GM19324 (cell line): ENCODE data around the gene CACNA1G.

Experiments
- ATAC-seq: cut with Tn5 transposase; IDR thresholded peaks from one replicate; pipeline ENCODE4 v1.9.1; 2021; ENCODE audit warnings: mild to moderate bottlenecking, moderate library complexity; ENCODE audit not compliant: unreplicated experiment, low FRiP score

CACNA1G gene

DNA sequence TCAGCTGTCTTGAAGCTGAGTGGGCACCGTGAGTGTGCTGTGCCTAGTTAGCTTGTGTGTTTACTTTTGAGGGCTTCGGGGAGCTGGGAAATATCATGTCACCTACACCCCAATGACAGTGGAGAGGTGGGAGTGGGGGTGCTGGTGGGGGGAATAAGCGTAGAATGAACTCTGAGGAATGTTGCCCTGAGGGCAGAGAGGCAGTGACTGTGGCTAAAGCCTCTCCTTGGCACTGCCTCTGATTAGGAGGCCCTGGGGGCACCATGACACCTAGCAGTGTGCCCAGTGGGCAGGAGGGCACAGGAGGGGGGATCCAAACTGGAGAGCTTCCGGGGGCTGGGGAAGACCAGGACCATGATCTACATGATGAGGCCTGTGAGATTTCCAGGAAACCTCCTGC lies 24.8 kb downstream of the CACNA1G start:
- no peak for ATAC-seq

DNA sequence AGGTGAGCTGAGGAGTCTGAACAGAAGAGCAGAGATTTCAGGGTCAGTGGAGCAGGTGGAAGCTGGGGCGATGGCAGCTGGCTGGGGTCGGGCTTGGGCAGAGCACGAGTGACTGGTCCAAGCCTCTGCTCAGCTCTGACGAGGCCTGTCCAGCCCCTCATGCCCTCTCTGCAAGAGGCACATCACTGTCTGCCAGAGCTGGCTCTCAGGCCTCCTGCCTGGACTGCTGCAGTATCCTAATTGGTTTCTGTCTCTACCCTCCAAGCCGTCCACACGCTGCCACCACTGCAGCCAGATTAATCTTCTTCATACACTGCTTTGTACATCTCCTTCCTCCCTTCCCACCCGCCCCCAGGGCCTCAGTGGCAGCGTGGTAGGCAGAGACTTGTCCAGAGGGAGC lies 25.4 kb downstream of the CACNA1G start:
- ATAC-seq, result no peak

DNA sequence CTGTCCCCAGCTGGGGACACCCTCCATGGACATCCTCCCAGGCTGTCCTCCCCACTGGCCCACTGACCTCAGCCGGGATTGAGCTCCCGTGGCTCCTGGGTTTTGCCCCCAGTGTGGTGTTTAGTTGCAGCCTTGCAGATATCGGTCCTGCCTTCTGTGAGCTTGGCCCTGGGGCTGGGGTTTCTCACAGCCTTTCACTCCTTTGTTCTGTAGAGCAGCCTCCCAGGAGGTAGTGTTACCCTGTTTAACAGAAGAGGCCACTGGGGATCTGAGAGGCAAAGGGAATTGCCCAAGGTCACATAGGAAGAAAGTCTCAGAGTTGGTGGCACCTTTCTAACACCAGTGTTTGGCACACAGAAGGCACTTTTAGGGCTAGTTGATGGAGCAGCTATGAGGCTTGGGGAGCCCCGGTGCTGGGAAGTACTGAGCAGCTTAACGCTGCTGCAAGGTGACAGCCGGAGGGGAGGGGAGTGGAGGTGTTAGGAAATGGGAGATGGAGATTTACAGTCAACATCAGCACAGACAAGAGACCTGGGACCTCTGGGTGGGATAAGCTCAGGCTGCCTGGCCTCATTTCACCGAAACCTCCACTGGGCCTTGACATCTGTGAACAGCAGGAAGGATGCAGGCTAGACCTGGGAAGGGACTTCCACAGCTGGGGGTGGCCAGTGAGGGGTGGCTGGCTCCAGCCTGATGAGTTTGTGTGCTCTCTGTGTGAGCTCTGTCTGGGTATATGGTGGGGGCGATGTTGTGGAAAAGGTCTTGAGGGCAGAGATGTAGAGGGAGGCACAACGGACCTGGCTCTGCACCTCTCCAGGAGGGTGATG lies 26.1 kb downstream of the CACNA1G start:
- ATAC-seq, result no peak

DNA sequence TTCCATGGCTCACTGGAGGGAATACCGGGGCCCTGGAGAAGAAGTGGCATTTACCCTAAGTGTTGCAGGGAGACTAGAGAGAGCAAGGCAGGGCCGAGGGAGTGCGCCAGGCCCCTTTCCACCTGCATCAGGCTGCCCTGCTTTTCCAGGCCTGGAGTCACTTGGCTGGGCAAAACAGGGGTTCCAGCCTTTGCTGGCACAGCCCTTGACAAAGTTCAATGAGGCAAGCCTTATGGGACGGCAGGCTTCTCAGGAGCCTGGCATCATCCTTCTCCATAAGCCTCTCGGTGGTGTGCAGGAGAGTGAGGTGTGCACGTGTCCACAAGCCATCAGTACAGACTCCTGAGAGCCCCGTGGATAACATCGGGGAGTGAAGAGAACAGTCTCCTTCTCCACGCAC lies 27.1 kb downstream of the CACNA1G start:
- no peak for ATAC-seq

DNA sequence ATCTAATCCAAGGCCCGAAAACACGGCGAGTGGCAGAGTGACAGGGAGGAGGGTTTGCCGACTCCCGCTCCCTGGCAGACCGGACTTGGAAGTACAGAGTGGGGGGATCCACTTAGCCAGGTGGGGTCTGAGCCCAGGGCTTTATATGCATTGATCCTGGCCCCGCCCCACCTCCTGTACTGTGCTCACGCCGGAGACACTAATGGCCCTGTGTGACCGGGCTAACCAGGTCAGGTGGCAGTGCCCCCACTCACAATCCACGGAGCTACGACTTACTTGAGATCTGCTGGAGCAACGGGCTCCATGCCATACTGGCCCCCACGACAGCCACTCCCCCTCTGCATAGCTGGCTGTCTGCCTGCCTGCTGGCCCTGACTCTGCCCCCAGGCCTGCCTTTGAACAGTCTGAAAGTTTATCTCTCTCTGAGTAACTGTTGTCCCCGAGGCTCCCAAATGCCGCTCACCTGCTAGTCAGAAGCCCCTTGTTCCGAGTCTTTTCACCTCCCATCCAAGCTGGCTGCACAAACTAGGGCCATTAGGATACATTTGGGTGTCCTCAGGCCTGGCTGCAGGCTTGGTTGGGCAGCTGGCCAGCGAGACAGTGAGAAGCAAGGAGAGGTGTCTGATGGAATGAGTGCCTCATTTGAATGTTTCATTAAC lies 28.0 kb downstream of the CACNA1G start:
- no peak for ATAC-seq

DNA sequence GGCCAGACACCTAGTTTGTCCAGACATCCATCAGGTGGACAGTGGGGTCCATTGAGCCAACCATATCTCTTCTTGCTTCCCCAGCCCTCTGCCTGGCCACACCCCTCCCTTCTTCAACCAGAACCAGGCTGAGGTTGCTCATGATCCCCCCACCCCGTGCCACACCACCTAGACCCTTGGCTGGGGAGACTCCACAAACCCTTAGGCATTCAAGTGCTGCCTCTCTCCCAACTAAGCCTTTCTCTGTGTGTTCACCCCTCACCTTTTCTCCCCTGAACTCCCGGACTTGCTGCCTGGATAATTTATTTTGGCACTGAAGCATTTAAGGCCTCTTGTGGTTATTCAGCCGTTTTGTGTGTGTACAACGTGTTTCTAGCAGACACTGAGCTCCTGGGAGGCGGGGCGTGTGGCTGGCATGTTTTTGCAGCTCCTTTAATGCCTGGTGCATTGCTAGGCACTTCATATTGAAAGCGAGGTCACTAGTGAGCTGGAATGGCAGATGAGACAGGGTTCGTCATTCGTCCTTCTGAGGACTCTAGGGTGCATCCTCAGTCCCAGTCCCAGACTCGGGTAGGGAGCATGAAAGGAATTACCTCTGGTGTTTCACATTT lies 28.7 kb downstream of the CACNA1G start:
- ATAC-seq, result no peak

DNA sequence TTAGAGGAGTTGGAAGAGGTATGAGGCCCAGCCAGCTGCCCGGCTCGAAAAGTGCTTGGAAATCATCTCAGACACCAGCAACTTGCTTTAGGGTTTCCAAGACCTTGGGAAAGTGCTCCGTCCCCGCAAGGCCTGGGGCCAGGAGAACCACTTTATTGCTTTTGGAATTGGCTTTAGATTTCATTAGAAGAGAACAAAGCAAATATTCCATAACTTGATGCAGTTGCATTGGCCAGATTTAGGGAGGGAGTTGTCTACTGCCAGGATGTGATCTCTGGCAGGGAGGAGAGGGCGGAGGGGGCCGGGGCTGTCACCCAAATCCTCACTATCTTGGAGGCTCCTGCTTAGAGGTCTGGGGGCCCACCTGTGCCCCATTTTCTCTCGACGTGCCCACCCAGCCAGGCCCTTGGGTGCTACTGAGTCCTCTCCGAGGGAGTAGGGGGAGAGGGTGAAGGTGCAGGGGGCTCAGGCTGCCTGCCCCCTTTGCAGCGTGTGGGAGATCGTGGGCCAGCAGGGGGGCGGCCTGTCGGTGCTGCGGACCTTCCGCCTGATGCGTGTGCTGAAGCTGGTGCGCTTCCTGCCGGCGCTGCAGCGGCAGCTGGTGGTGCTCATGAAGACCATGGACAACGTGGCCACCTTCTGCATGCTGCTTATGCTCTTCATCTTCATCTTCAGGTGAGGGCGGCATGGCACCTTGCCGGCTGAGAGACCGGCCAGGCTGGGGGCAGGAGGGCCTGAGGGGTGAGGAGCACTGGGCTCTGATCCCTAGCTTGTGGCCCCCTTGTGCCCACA lies 30.6 kb downstream of the CACNA1G start:
- no peak for ATAC-seq

DNA sequence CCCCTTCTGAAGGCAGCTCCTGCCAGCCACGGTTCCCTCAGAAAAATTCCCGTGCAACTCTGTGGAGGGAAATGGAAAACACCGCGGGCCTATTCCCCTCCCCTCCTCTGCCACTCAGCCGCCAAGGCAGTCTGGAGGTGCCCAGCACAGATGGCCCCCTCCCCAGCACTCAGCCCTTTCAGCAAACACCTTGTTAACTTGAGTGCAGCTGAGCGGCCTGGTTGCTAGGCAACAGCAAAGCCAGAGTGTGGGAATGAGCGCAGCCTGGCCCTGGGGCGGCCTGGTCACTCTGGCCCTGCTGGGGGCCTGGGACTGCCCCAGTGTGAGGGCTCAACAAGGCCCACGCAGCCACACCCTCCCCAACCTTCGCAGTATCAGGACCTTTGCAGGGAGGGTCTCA lies 32.8 kb downstream of the CACNA1G start:
- ATAC-seq, result no peak

DNA sequence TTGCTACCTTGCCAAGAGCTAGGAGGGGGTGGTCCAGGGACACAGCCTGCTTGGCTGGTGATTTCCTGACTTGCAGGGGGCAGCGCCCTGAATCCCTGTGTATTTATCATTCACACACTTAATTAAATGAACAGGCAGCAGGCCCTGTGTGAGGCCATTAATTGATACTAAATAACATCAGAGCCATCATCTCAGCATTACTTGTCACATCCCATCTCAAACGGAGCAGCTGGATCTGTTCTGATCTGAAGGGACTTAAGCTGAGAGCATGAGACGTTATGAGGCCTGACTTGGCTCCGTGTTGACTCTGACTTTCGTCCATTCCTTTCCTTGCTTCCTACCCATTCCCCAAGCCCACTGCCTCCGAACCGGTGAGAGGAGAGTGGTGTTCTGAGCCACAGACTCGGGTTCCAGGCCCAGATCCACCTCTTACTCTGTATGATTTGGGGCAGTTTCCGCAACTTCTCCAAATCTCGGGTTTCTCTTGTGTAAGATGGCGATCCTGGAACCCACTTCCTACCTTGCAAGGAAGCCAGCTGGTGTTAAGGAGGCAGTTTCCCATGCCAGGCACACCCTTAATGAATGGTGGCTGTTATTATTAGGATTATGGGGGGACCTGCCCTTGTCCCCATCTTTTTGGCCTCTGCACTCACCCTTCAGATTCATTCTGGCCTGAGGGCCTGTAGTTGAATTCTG lies 33.8 kb downstream of the CACNA1G start:
- no peak for ATAC-seq

DNA sequence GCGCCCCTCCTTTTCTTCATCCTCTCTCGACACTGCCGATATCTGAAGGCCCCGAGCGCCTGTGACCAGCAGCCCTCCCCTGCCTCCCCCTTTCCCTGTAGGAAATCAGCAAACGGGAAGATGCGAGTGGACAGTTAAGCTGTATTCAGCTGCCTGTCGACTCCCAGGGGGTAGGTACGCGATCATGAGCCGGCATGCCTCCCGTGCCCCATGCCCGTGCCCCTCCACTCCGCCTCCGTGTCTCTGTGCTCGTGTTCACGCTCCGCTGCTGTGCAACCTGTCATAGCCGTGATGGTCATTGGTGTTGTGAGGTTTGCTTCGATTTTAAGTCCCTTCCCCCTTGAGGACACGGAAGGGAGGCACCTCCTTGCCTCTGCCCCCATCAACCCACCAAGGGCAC lies 34.4 kb downstream of the CACNA1G start:
- no peak for ATAC-seq

DNA sequence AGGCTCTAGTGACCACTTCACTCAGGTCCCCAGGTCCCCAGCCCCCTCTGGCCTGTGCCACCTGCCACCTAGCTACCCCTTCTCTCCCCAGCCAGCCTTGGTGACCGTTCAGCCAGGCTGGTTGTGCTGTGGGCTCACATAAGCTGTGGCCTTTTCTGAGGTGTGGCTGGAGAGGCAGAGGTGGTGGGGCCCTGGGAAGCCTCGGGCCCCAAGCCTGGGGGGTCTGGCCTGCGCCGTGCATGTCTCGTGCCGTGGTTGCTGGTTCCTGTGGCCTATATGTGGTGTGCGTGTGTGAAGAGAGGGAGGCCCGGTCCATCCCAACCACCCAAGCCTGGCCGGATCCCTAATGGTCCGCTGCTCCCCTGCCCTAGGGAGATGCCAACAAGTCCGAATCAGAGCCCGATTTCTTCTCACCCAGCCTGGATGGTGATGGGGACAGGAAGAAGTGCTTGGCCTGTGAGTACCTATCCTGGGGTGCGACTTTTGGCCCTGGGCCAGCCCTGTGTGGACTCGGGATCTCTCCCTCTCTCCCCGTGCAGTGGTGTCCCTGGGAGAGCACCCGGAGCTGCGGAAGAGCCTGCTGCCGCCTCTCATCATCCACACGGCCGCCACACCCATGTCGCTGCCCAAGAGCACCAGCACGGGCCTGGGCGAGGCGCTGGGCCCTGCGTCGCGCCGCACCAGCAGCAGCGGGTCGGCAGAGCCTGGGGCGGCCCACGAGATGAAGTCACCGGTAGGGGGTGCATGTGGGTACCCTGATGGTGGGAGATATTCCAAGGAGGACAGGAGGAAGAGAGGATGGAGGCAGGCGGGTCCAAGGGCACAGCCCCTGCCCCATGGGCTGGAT lies 35.9 kb downstream of the CACNA1G start:
- ATAC-seq, result no peak

DNA sequence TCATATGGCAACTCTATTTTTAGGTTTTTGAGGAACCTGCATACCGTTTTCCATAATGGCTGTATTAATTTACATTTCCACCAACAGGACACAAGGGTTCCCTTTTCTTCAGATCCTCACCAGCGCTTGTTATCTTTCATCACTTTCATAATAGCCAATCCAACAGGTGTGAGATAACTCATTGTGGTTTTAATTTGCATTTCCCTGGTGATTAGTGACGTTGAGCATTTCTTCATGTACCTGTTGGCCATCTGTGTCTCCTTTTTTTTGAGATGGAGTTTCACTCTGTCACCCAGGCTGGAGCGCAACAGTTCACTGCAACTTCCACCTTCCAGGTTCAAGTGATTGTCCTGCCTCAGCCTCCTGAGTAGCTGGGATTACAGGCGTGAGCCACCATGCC lies 38.0 kb downstream of the CACNA1G start:
- ATAC-seq, result no peak

DNA sequence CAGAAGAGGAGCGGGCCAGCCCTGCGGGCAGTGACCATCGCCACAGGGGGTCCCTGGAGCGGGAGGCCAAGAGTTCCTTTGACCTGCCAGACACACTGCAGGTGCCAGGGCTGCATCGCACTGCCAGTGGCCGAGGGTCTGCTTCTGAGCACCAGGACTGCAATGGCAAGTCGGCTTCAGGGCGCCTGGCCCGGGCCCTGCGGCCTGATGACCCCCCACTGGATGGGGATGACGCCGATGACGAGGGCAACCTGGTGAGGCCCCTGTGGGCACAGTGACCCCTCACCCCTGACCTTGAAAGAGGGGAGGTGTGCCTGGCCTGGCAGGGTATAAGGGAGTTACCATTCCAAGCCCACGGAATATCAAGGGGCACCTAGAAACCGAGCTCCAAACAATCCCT lies 39.1 kb downstream of the CACNA1G start:
- no peak for ATAC-seq

DNA sequence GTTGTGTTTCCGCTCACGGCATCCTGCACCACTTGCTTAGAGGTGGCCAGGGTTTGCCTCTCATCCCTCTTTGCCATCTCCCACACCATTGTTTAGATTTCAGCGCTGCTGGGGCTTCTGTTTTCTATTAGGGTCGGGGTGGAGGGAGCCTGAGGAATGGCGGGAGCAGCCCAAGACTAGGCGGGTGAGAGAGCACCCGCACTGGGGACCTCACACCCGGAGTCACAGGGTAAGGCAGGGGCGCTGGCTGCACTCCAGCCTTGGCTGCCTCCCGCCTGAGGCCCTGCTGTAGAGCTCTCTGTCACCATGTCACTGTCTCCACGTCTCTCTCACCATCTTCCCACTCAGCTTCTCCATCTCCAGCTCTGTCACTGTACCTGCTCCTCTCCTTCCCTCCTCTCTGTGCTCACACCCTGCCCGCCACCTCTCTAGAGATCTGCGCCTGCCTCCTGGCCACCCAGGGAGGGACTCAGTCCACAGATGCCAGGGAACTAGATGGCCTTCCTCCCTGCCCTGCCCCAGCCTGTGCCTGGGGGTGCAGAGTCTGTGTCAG lies 41.4 kb downstream of the CACNA1G start:
- no peak for ATAC-seq

DNA sequence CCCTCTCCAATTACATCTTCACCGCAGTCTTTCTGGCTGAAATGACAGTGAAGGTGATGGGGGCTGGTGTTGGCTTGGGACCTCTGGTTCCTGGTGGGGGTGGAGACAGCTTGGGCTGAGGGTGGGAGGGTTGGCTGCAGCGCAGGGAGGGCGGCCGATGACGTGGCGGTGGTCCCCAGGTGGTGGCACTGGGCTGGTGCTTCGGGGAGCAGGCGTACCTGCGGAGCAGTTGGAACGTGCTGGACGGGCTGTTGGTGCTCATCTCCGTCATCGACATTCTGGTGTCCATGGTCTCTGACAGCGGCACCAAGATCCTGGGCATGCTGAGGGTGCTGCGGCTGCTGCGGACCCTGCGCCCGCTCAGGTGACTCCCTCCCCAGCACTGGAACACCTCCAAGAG lies 42.3 kb downstream of the CACNA1G start:
- ATAC-seq, result no peak

DNA sequence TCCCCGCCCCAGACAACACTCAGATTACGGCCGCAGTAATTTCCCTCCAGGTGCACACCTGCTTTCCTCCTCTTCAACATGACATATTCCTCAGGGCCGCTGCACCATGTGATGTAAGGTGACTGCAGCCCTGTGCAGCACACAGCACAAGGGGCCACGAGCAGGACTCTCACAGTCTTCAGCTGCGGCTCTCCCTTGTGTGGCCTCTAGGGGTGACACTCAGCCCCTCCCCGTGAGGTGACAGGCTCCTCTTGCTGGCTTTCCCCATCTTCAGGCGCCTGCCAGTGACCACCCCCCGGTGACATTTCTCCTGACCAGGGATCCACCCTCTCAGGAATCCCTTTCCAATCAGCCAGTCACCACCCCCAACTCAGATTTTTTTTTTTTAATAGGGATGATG lies 42.8 kb downstream of the CACNA1G start:
- ATAC-seq, result no peak

DNA sequence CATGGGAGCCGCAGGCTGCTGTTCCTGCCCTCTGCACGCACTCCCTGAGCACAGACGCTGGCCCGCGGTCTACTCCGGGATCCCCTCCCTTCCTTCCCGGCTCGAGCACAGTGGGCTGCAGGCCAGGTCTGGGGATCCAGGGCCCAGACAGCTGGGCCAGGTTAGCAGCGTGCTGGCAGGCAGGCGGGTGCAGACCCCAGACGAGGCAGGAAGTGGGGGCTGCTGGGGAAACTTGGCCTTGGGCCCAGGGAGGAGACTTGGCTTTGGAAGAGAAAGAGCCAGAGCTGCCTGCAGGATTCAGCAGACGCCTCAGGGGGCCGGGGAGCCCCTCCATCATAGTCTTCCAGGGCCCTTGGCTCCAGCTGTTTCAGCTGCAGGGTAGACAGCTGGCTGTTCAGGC lies 44.0 kb downstream of the CACNA1G start:
- no peak for ATAC-seq

DNA sequence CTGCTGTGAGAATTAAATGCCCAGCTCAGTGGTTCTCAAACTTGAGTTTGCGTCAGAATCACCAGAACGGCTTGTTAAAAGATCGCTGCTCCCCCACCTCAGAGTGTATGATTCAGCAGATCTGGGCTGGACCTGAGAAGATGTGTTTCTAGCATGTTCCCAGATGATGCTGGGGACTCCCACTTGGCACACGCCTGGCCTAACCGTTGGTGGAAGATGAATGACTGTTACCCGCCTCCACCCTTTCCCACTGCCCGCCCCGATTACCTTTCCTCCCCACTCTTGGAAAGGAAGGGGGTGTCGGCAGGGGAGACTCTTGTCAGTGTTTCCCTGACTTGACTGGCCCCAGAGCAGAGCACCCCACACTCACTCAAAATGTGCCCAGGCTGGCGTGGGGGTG lies 44.9 kb downstream of the CACNA1G start:
- ATAC-seq, result no peak

DNA sequence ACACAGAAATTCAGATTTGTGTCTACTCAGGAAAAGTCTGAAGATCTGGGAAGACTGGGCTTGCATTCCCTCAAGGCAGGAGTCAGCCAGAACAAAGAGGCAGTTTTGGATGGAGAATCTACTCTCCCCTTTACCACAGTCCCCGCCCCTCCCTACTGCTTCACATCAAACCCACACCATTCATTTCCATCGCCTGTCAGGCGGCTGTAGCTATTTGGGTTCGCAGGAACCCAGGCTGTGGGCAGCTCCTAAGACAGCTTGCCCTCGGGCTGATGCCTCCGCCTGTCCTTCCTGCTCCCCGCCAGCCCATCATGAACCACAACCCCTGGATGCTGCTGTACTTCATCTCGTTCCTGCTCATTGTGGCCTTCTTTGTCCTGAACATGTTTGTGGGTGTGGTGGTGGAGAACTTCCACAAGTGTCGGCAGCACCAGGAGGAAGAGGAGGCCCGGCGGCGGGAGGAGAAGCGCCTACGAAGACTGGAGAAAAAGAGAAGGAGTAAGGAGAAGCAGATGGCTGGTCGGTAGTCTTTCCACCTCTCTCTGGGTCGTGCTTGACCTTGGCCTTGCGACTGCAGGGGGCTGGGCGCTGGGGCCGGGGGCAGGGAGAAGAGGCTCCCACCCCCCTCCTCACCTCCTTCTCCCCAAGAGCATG lies 47.1 kb downstream of the CACNA1G start:
- no peak for ATAC-seq
